ENCODE data around the gene MET.

- TF ChIP-seq HMGXB4 (CRISPR knock-in tag; IDR thresholded peaks at IDR 0.05; ENCODE audit: borderline replicate concordance in 1 of 2, low read depth in 1 of 2) (no peak), SRF (IDR thresholded peaks at IDR 0.05; ENCODE audit: low read depth, low read length) (no peak), MTA3 (CRISPR knock-in tag; IDR thresholded peaks at IDR 0.05) (no peak), POLR2A (IDR thresholded peaks at IDR 0.05; ENCODE audit: insufficient read depth in 1 of 2, low read depth in 2 of 2, low read length in 2 of 2) (no peak), CSRNP1 (CRISPR knock-in tag; IDR thresholded peaks at IDR 0.05) (no peak), HDAC1 (CRISPR knock-in tag; IDR thresholded peaks at IDR 0.05) (no peak)
Measured at GRCh38 chr7:116788572-116789197, 116.7 kb downstream of the MET start.

All from HepG2 (cell line).